K562 (cell line): ENCODE measurements around the gene C4orf50. TPM values are rescaled to one million over a fixed set of nuclear protein-coding genes. Genes with fewer than 3 reads are reported as not detected.

Source experiments
- ATAC-seq: fragments of 200-7000 bp; cut with Tn5 transposase; 3 replicates; pipeline ENCODE4 v1.9.1; 2020; ENCODE audit warnings: moderate library complexity
- BruUV-seq: library from RNA; stranded (reverse); fragments of 400-500 nt; replicated peaks from 2 replicates; lab custom pipeline; 2021; lab: Mats Ljungman, UMichigan
- CTCF ChIA-PET: fragments of 300-600 bp; formaldehyde crosslinking; extraction: SDS; loops from one replicate; lab custom pipeline; 2021; ENCODE audit warnings: low intra/inter-chr PET ratio; lab: Yijun Ruan, JAX
- POLR2A ChIA-PET: fragments of 300-600, 350-650 bp; sonication (Branson Sonifier 250); formaldehyde crosslinking; extraction: SDS; loops from one replicate; lab custom pipeline; 2021; ENCODE audit warnings: antibody characterized with exemption, inconsistent platforms; lab: Yijun Ruan, JAX
- DNase-seq, 4 experiments: peaks; one replicate each; pipeline versions ENCODE4 v3.0.0 to v3.0.0-alpha.2; 2011 to 2018; ENCODE audit warnings: low spot score in 3 of 4, mixed read lengths in 3 of 4; ENCODE audit errors: extremely low read depth in 1 of 4
- FAIRE-seq: peaks from 2 replicates; lab custom pipeline; 2011; peaks lifted over from hg19 to GRCh38; lab: Jason Lieb, UNC
- H2AFZ ChIP-seq: 2 replicates; pipeline ENCODE4 v1.6.0; 2011; ENCODE audit warnings: low read depth, low read length, control low read depth, inconsistent platforms
- H3K27ac ChIP-seq: fragments of 200-600 bp; 3 replicates; pipeline ENCODE4 v1.8.0; 2011; ENCODE audit warnings: low read depth, mild to moderate bottlenecking, control low read depth, inconsistent platforms, low read length, moderate library complexity, mixed read lengths; ENCODE audit errors: extremely low read depth
- H3K27me3 ChIP-seq, 2 experiments: fragments of 300-600 bp in 1 of 2; 2 replicates in 1 of 2; 3 replicates in 1 of 2; pipeline versions ENCODE4 v1.6.0 to v1.8.0; 2011; ENCODE audit warnings: inconsistent platforms in 2 of 2, low read length in 2 of 2, mild to moderate bottlenecking in 1 of 2, mixed read lengths in 1 of 2, moderate library complexity in 1 of 2; ENCODE audit not compliant: control insufficient read depth in 2 of 2, insufficient read depth in 2 of 2
- H3K36me3 ChIP-seq: fragments of 300-600 bp; 3 replicates; pipeline ENCODE4 v1.8.0; 2011; ENCODE audit warnings: mild to moderate bottlenecking, low read length, inconsistent platforms; ENCODE audit not compliant: control insufficient read depth, insufficient read depth
- H3K4me1 ChIP-seq, 2 experiments: fragments of 200-600 bp in 1 of 2; replicated peaks in 1 of 2; 2 replicates in 1 of 2; 3 replicates in 1 of 2; pipeline versions ENCODE4 v1.5.1 to v1.8.0; 2011; ENCODE audit warnings: inconsistent platforms in 2 of 2, low read length in 2 of 2, mild to moderate bottlenecking in 1 of 2, mixed read lengths in 1 of 2, moderate library complexity in 1 of 2; ENCODE audit not compliant: control insufficient read depth in 2 of 2, insufficient read depth in 2 of 2
- H3K4me2 ChIP-seq: 2 replicates; pipeline ENCODE4 v1.6.1; 2011; ENCODE audit warnings: low read length, control low read depth, inconsistent platforms, mixed read lengths; ENCODE audit not compliant: insufficient read depth
- H3K4me3 ChIP-seq: fragments of 200-600 bp; sonication (generic), shearing (Covaris generic); 2 replicates; pipeline ENCODE4 v1.5.1; 2016; ENCODE audit warnings: control low read depth, inconsistent platforms
- H3K79me2 ChIP-seq: fragments of 200-600 bp; 3 replicates; pipeline ENCODE4 v1.8.0; 2011; ENCODE audit warnings: low read length, inconsistent platforms; ENCODE audit not compliant: control insufficient read depth, insufficient read depth
- H3K9ac ChIP-seq, 2 experiments: 2 replicates each; pipeline versions ENCODE4 v1.6.0 to v1.6.1; 2011; ENCODE audit warnings: low read depth in 2 of 2, low read length in 2 of 2, control low read depth in 1 of 2, inconsistent platforms in 1 of 2, mild to moderate bottlenecking in 1 of 2, mixed read lengths in 1 of 2; ENCODE audit not compliant: insufficient read depth in 1 of 2
- H3K9me1 ChIP-seq: one replicate; pipeline ENCODE4 v1.6.0; 2011; ENCODE audit warnings: inconsistent platforms, mild to moderate bottlenecking, low read length, moderate library complexity; ENCODE audit not compliant: control insufficient read depth, insufficient read depth
- H3K9me3 ChIP-seq: replicated peaks from 2 replicates; pipeline ENCODE4 v1.5.1; 2011; ENCODE audit warnings: low read depth, low read length, inconsistent platforms; ENCODE audit not compliant: control insufficient read depth, insufficient read depth
- H4K20me1 ChIP-seq: replicated peaks from 2 replicates; pipeline ENCODE4 v1.6.1; 2011; ENCODE audit warnings: low read length, inconsistent platforms, mixed read lengths; ENCODE audit not compliant: control insufficient read depth, insufficient read depth
- FOXJ3 ChIP-seq: sonication (generic); formaldehyde crosslinking; IDR thresholded peaks from 2 replicates; pipeline ENCODE4 v1.4.0; 2020; ENCODE audit warnings: mild to moderate bottlenecking, missing genetic modification reagents
- JUN ChIP-seq, 2 experiments: sonication (generic) in 1 of 2; formaldehyde crosslinking in 1 of 2; IDR thresholded peaks; 2 replicates each; pipeline versions ENCODE4 v1.6.1 to v1.8.0; 2012 to 2022; ENCODE audit warnings: borderline replicate concordance in 2 of 2, mild to moderate bottlenecking in 2 of 2, improper control_type of control experiment in 1 of 2, low read depth in 1 of 2, low read length in 1 of 2, missing genetic modification reagents in 1 of 2
- MNT ChIP-seq, 2 experiments: fragments of 450-650 bp; conservative IDR thresholded peaks; 2 replicates each; pipeline ENCODE4 v1.6.1; 2017; ENCODE audit warnings: mild to moderate bottlenecking in 2 of 2, moderate library complexity in 2 of 2
- TFAP4 ChIP-seq: sonication (generic); formaldehyde crosslinking; IDR thresholded peaks from 2 replicates; pipeline ENCODE4 v1.8.0; 2022; ENCODE audit warnings: missing genetic modification reagents, mild to moderate bottlenecking, moderate library complexity, borderline replicate concordance
- ZNF589 ChIP-seq: fragments of 200-800 bp; sonication (Bioruptor generic); IDR thresholded peaks from 2 replicates; pipeline ENCODE4 v1.6.1; 2016; ENCODE audit warnings: low read depth, missing genetic modification characterization, missing compliant biosample characterization
- WGBS: fragments of 100-300 bp; shearing (Covaris generic); methylation state at CpG from one replicate; pipeline ENCODE4 v1.1.6; 2016; ENCODE audit warnings: low coverage, mixed read lengths; ENCODE audit not compliant: insufficient coverage; ENCODE audit errors: missing lambda C conversion rate; 5-methylcytosine and 5-hydroxymethylcytosine counted together
- in situ Hi-C: fragments of 300-500 bp; cut with MboI; formaldehyde crosslinking; loops from 4 replicates; pipeline ENCODE4 v1.15.0; 2018; ENCODE audit warnings: inconsistent platforms, mixed read lengths
- intact Hi-C: fragments of 100-400 bp; cut with micrococcal nuclease; formaldehyde crosslinking; loops from 2 replicates; pipeline ENCODE4 v1.14.2; 2022
- polyA plus RNA-seq, 8 experiments: library from polyadenylated mRNA; depleted of rRNA in 4 of 8; stranded (reverse) in 5 of 8; unstranded in 3 of 8; fragments of >200 nt; fragmentation: Nextera tagmentation in 2 of 8; fragmentation: Illumina TruSeq in 1 of 8; extraction: Ambion mirVana in 2 of 8; extraction: Trizol in 1 of 8; gene quantifications; 2 replicates each; pipeline versions ENCODE4 v1.2.1 to v1.2.3, GENCODE V29; 2011 to 2014; ENCODE audit warnings: inconsistent platforms in 1 of 8, missing spikeins in 1 of 8
- total RNA-seq, 7 experiments: library from RNA; depleted of rRNA in 6 of 7; stranded (reverse); fragments of >200 nt in 6 of 7; fragmentation: Illumina TruSeq in 2 of 7; extraction: Trizol in 2 of 7; gene quantifications; 2 replicates each; pipeline versions ENCODE4 v1.2.1 to v1.2.3, GENCODE V29; 2011 to 2021; ENCODE audit warnings: low replicate concordance in 1 of 7

C4orf50 gene
- total and polyA plus RNA-seq, 9 of the 15 experiments (the other 6 are each of a cell fraction or from before 2014, with no cell fraction given), result not detected

- H3K4me1 ChIP-seq, result no peaks in the 10 kb centered on the region
- ChIA-PET CTCF (no interaction called here), POLR2A (no interaction called here)
- no peaks in the 10 kb centered on the region for H3K9me3 ChIP-seq
- H3K79me2 ChIP-seq, result no peaks in the 10 kb centered on the region
- H4K20me1 ChIP-seq, result no peaks in the 10 kb centered on the region
- intact Hi-C loops, result no loop called here
- H3K27me3 ChIP-seq, result peaks cover 5 to 29% of the 10 kb centered on the region in 2 experiments; a peak in 3 of 5 replicates
- H2AFZ ChIP-seq, result no peak overlapping the region
- no peak overlapping the region for H3K27ac ChIP-seq
- DNase-seq (no peak), ATAC-seq (no peak), FAIRE-seq (no peak)
- H3K36me3 ChIP-seq, result no peaks in the 10 kb centered on the region
- no peak overlapping the region for H3K9ac ChIP-seq
- TF ChIP-seq TFAP4 (CRISPR knock-in tag), result no peak
- no peak for TF ChIP-seq JUN (IDR thresholded peaks at IDR 0.05; ENCODE audit: borderline replicate concordance, low read depth, low read length)
- no peak for TF ChIP-seq JUN (CRISPR knock-in tag; IDR thresholded peaks at IDR 0.05; ENCODE audit: borderline replicate concordance)
- no peak for TF ChIP-seq MNT (conservative IDR thresholded peaks at IDR 0.05)
- TF ChIP-seq ZNF589 (CRISPR knock-in tag), result no peak
- TF ChIP-seq FOXJ3 (CRISPR knock-in tag), result no peak
- TF ChIP-seq, all 486 proteins: peak for 0
- WGBS, result 0% methylated on average over 8 of the region's 9 CpGs
- Histone ChIP-seq H3K4me3 (no peak overlapping the region), H3K4me2 (no peak overlapping the region), H3K9me1 (no peaks in the 10 kb centered on the region)
- in situ Hi-C loops, result no loop called here
- BruUV-seq, result no TSS peak
Observed at GRCh38 chr4:5931526-5931925, 86.7 kb downstream of the C4orf50 start.
